Thoracic aorta (tissue), 2 donors: ENCODE data around the gene NTRK3. TPM values are rescaled to one million over a fixed set of nuclear protein-coding genes. Genes with fewer than 3 reads are reported as not detected.

ENCODE experiments used
- ATAC-seq: fragments of 150-250 bp; one replicate; pipeline ENCODE4 v1.8.0; 2017; ENCODE audit warnings: low read depth; ENCODE audit not compliant: insufficient number of reproducible peaks, low FRiP score
- DNase-seq: peaks from one replicate; pipeline ENCODE4 v3.0.0-alpha.2; 2020; ENCODE audit warnings: low spot score
- H3K27ac ChIP-seq, 2 donors: fragments of 200-600 bp; sonication (generic); 1 replicate in 1 of 2; 2 replicates in 1 of 2; pipeline ENCODE4 v1.5.1; 2016; ENCODE audit warnings: mild to moderate bottlenecking in 2 of 2, moderate library complexity in 2 of 2
- H3K27me3 ChIP-seq: fragments of 200-600 bp; sonication (generic); replicated peaks from 2 replicates; pipeline ENCODE4 v1.6.0; 2016; ENCODE audit warnings: mild to moderate bottlenecking; ENCODE audit not compliant: insufficient read depth
- H3K36me3 ChIP-seq: fragments of 200-600 bp; sonication (generic); one replicate; pipeline ENCODE4 v1.5.1; 2016
- H3K4me1 ChIP-seq, 2 donors: fragments of 200-600 bp; sonication (generic); 1 replicate in 1 of 2; 2 replicates in 1 of 2; pipeline versions ENCODE4 v1.5.1 to v1.6.0; 2016; ENCODE audit warnings: low read depth in 2 of 2, mild to moderate bottlenecking in 1 of 2; ENCODE audit not compliant: control insufficient read depth in 1 of 2
- H3K4me3 ChIP-seq: fragments of 200-600 bp; sonication (generic); 2 replicates; pipeline ENCODE4 v1.5.1; 2016; ENCODE audit warnings: mild to moderate bottlenecking
- H3K9me3 ChIP-seq: fragments of 200-600 bp; sonication (generic); 2 replicates; pipeline ENCODE4 v1.5.1; 2016
- total RNA-seq, 2 donors: library from RNA; depleted of rRNA; stranded (reverse); fragments of >200 nt; gene quantifications; one replicate each; pipeline versions ENCODE4 v1.1.0 to v1.2.3, GENCODE V29; 2016
- TF ChIP-seq, protein P1 (sequence below): fragments of 200-600 bp; sonication (generic); IDR thresholded peaks from one replicate; pipeline ENCODE4 v1.5.1; 2019; ENCODE audit warnings: antibody characterized with exemption

The NTRK3 gene
- total RNA-seq, 2 donors from 2014 or later: 84.9 to 87.3 TPM

DNA sequence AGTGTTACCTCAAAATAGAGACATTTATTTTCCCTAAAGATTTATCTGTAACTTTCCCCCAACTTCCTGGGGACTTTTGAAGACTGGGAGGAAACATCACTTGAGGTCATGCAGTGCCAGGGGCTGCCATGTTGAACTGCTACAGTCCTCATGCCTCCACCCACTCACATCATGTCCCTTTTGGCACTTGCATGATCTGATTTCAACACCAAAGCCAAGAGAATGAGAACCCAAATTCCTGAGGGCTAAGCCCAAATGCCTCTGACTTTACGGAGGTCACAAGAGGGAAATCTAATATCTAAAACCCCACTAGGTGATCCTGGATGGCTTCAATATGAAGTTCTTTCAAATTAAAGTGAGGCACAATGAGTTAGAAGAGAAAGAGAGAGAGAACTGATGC, 213.1 kb downstream of the NTRK3 start:
- no peak for ATAC-seq
- no peak overlapping the region for H3K27ac ChIP-seq
- H3K4me3 ChIP-seq: no peak overlapping the region
- H3K4me1 ChIP-seq: peaks cover 4 to 6% of the 10 kb centered on the region in 2 donors
- H3K36me3 ChIP-seq: no peaks in the 10 kb centered on the region
- TF ChIP-seq, protein P1, sequence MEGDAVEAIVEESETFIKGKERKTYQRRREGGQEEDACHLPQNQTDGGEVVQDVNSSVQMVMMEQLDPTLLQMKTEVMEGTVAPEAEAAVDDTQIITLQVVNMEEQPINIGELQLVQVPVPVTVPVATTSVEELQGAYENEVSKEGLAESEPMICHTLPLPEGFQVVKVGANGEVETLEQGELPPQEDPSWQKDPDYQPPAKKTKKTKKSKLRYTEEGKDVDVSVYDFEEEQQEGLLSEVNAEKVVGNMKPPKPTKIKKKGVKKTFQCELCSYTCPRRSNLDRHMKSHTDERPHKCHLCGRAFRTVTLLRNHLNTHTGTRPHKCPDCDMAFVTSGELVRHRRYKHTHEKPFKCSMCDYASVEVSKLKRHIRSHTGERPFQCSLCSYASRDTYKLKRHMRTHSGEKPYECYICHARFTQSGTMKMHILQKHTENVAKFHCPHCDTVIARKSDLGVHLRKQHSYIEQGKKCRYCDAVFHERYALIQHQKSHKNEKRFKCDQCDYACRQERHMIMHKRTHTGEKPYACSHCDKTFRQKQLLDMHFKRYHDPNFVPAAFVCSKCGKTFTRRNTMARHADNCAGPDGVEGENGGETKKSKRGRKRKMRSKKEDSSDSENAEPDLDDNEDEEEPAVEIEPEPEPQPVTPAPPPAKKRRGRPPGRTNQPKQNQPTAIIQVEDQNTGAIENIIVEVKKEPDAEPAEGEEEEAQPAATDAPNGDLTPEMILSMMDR: no peak
- H3K27me3 ChIP-seq: no peaks in the 10 kb centered on the region
- H3K9me3 ChIP-seq: no peaks in the 10 kb centered on the region
- DNase-seq: no peak

DNA sequence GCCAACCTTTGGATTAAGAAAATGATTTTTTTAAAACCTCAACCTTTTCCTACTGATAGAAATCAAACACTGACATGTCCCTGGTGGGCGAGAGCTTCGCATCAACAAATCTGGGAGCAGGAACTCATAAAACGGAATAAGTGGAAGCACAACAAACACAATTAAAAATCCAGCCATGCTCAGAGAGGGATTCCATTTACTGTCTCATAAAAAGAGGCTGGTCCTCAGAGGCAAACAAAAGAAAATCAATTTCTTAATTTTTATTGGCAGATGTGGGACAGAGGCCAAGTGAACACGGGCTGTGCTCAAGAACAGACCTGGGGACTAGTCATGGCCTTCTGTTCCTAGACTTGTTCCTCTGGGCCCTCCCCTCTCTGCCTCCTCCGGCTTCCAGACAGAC, 214.5 kb downstream of the NTRK3 start:
- no peaks in the 10 kb centered on the region for H3K9me3 ChIP-seq
- H3K36me3 ChIP-seq: no peaks in the 10 kb centered on the region
- no peak for ATAC-seq
- no peak for DNase-seq
- no peak overlapping the region for H3K4me3 ChIP-seq
- no peak overlapping the region for H3K27ac ChIP-seq
- H3K4me1 ChIP-seq: peaks cover 4 to 8% of the 10 kb centered on the region in 2 donors
- no peaks in the 10 kb centered on the region for H3K27me3 ChIP-seq
- TF ChIP-seq, protein P1: no peak

DNA sequence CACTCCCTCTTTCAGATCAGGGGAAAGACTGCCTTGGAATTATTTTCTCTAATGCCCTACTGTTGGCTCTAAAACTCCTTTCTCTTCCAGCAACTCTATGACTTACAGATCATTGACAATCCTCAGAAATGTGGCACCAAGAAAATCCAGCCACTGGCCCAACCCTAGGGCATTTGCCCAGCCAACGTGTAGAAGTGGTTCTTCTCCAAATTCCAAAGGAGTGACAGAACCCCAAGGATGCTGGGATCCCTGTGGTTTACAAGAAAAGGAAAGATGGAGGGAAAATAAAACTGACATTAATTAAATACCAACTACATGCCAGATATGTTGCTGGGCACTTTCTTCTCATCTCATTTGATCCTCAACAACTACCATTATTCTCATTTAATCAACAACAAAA, 216.0 kb downstream of the NTRK3 start:
- ATAC-seq: no peak
- Histone ChIP-seq H3K36me3 (no peaks in the 10 kb centered on the region), H3K27ac (no peak overlapping the region), H3K4me3 (no peak overlapping the region), H3K27me3 (no peaks in the 10 kb centered on the region), H3K4me1 (peaks cover 4 to 10% of the 10 kb centered on the region in 2 donors), H3K9me3 (no peaks in the 10 kb centered on the region)
- DNase-seq: no peak
- TF ChIP-seq, protein P1: no peak

DNA sequence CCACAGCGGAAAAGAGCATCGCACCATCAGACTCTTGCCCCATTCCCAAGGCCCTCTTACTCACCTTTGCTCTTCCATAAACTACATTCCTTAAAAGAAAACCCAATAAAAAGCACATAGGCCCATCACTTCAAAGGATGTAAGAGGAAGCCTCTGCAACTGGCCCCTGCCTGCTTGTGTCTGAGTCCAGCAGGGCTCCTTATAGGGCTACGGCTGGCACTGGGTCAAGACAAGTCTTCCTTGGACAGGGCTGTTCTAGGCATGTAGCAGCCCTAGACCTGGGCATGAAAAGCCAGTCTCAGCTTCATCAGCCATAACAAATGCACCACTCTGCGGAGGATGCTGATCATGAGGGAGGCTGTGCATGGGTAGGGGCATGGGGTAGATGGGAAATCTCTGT, 218.3 kb downstream of the NTRK3 start:
- no peak for ATAC-seq

DNA sequence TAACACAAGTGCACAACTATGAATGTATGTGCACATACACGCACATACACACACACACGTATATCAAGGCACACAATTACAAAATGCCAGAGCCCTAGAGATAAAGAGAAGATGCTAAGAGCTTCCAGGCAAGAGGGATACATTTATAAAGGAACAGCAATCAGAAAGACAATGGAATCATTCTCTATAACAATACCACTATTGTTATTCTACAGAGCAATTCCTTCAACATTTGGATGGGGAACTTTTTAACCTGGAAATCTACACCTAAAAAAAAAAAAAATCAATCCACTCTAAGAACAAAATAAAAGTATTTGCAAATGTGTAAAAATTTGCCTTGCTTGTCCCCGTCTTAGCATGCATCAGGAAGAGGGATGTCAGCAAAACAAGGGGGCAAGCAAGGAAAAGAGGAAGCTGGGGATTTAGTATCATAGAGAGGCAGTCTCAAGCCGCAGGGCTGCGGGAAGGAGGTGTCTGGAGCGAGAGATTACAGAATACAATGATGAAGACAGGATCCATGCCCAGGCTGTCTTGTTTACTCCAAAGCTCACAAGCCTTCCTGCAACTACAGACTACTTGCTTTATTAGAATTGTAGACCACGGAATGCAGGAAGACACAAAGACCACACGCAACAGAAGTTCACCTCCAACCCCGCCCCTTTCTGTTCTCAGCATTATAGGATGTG, 220.2 kb downstream of the NTRK3 start:
- Histone ChIP-seq H3K4me1 (peaks cover 0 to 13% of the 10 kb centered on the region in 2 donors), H3K36me3 (peaks cover under 1% of the 10 kb centered on the region), H3K9me3 (no peaks in the 10 kb centered on the region), H3K27ac (no peak overlapping the region), H3K4me3 (no peak overlapping the region), H3K27me3 (no peaks in the 10 kb centered on the region)
- TF ChIP-seq, protein P1: no peak
- DNase-seq (no peak), ATAC-seq (no peak)

More for the DNA sequence above, 218.3 kb downstream of the NTRK3 start:
- TF ChIP-seq, protein P1: no peak
- no peaks in the 10 kb centered on the region for H3K36me3 ChIP-seq
- no peak overlapping the region for H3K4me3 ChIP-seq
- H3K27me3 ChIP-seq: no peaks in the 10 kb centered on the region
- DNase-seq: no peak
- no peaks in the 10 kb centered on the region for H3K9me3 ChIP-seq
- H3K27ac ChIP-seq: no peak overlapping the region
- peaks cover 0 to 13% of the 10 kb centered on the region in 2 donors for H3K4me1 ChIP-seq
